Karpas-422 (cell line): ENCODE measurements around the gene USP3. TPM values are rescaled to one million over a fixed set of nuclear protein-coding genes. Genes with fewer than 3 reads are reported as not detected.
A peak's percentile ranks its signal among the peaks of the same experiment; 100 is the strongest.

Source experiments
- DNase-seq: peaks from one replicate; pipeline ENCODE4 v3.0.0-alpha.2; 2015
- H2AFZ ChIP-seq: fragments of 200-600 bp; sonication (generic); 2 replicates; pipeline ENCODE4 v1.6.1; 2014; ENCODE audit warnings: antibody characterized with exemption, low read length, mixed read lengths
- H3K27ac ChIP-seq: fragments of 200-600 bp; sonication (generic); 2 replicates; pipeline ENCODE4 v1.5.1; 2014; ENCODE audit warnings: mild to moderate bottlenecking, low read length, moderate library complexity
- H3K27me3 ChIP-seq: fragments of 200-600 bp; sonication (generic); 2 replicates; pipeline ENCODE4 v1.6.1; 2014; ENCODE audit warnings: low read length, mixed read lengths
- H3K36me3 ChIP-seq: fragments of 200-600 bp; sonication (generic); 2 replicates; pipeline ENCODE4 v1.6.1; 2014; ENCODE audit warnings: low read length, mixed read lengths; ENCODE audit not compliant: insufficient read depth
- H3K4me1 ChIP-seq: fragments of 200-600 bp; sonication (generic); 2 replicates; pipeline ENCODE4 v1.6.1; 2014; ENCODE audit warnings: mild to moderate bottlenecking, low read length, mixed read lengths
- H3K4me2 ChIP-seq: fragments of 200-600 bp; sonication (generic); 2 replicates; pipeline ENCODE4 v1.6.1; 2014; ENCODE audit warnings: low read length, low read depth, mild to moderate bottlenecking; ENCODE audit not compliant: poor library complexity, severe bottlenecking
- H3K4me3 ChIP-seq: fragments of 200-600 bp; sonication (generic); 2 replicates; pipeline ENCODE4 v1.5.1; 2014; ENCODE audit warnings: mild to moderate bottlenecking, antibody characterized with exemption, low read length, mixed read lengths
- H3K79me2 ChIP-seq: fragments of 200-600 bp; sonication (generic); 2 replicates; pipeline ENCODE4 v1.6.1; 2014; ENCODE audit warnings: mild to moderate bottlenecking, low read length, mixed read lengths
- H3K9ac ChIP-seq: fragments of 200-600 bp; sonication (generic); 2 replicates; pipeline ENCODE4 v1.6.0; 2014; ENCODE audit warnings: low read length
- H3K9me2 ChIP-seq: fragments of 200-600 bp; sonication (generic), shearing (Covaris generic); replicated peaks from 2 replicates; pipeline ENCODE4 v1.6.0; 2014; ENCODE audit warnings: mild to moderate bottlenecking, low read length, moderate library complexity; ENCODE audit not compliant: insufficient read depth
- H3K9me3 ChIP-seq: fragments of 300-700, 200-600 bp; sonication (generic); 2 replicates; pipeline ENCODE4 v1.6.1; 2014; ENCODE audit warnings: low read length, mixed read lengths
- H4K20me1 ChIP-seq: fragments of 200-600 bp; sonication (generic); 2 replicates; pipeline ENCODE4 v1.6.1; 2014; ENCODE audit warnings: mild to moderate bottlenecking, antibody characterized with exemption, low read length, low read depth; ENCODE audit not compliant: insufficient read depth
- total RNA-seq: library from RNA; depleted of rRNA; stranded (reverse); fragments of >200 nt; shearing (Covaris generic); gene quantifications from 2 replicates; pipeline ENCODE4 v1.2.3, GENCODE V29; 2014; ENCODE audit warnings: low replicate concordance

The USP3 gene
- total RNA-seq, 1 experiment from 2014 or later, result 15.4 TPM

GRCh38 chr15:63582179-63582578 is 77.8 kb downstream of the USP3 start:
- no peaks in the 10 kb centered on the region for H3K9me2 ChIP-seq
- peaks cover 25% of the 10 kb centered on the region; the same call in 1 of the 2 replicates for H3K36me3 ChIP-seq
- no peaks in the 10 kb centered on the region for H3K27me3 ChIP-seq
- H3K27ac ChIP-seq, result 0 out of 2 replicates have a peak overlapping the region, but pooled peaks have one; percentile 30
- no peak overlapping the region for H3K9ac ChIP-seq
- no peak overlapping the region for H2AFZ ChIP-seq
- DNase-seq, result no peak
- no peaks in the 10 kb centered on the region for H4K20me1 ChIP-seq
- no peak overlapping the region for H3K4me2 ChIP-seq
- H3K4me3 ChIP-seq, result no peak overlapping the region
- H3K79me2 ChIP-seq, result no peaks in the 10 kb centered on the region
- no peaks in the 10 kb centered on the region for H3K9me3 ChIP-seq
- peaks cover 13% of the 10 kb centered on the region for H3K4me1 ChIP-seq

GRCh38 chr15:63582718-63583426 is 78.5 kb downstream of the USP3 start:
- Histone ChIP-seq H3K27me3 (no peaks in the 10 kb centered on the region), H3K9ac (no peak overlapping the region), H3K4me3 (no peak overlapping the region), H3K27ac (0 out of 2 replicates have a peak overlapping the region, but pooled peaks have one; percentile 30), H3K4me2 (no peak overlapping the region), H4K20me1 (no peaks in the 10 kb centered on the region), H3K9me3 (no peaks in the 10 kb centered on the region), H3K9me2 (no peaks in the 10 kb centered on the region), H3K79me2 (no peaks in the 10 kb centered on the region), H2AFZ (no peak overlapping the region), H3K4me1 (peaks cover 13% of the 10 kb centered on the region), H3K36me3 (peaks cover 32% of the 10 kb centered on the region; the same call in 1 of the 2 replicates)
- no peak for DNase-seq

GRCh38 chr15:63586790-63587189 is 82.4 kb downstream of the USP3 start:
- H3K36me3 ChIP-seq, result peaks cover 48% of the 10 kb centered on the region; the same call in 1 of the 2 replicates
- DNase-seq, result no peak
- H3K4me3 ChIP-seq, result no peak overlapping the region
- H3K27me3 ChIP-seq, result no peaks in the 10 kb centered on the region
- H3K9ac ChIP-seq, result no peak overlapping the region
- no peaks in the 10 kb centered on the region for H3K9me3 ChIP-seq
- H2AFZ ChIP-seq, result no peak overlapping the region
- no peak overlapping the region for H3K27ac ChIP-seq
- H3K9me2 ChIP-seq, result no peaks in the 10 kb centered on the region
- H3K4me1 ChIP-seq, result peaks cover 2% of the 10 kb centered on the region; the same call in 1 of the 2 replicates
- no peaks in the 10 kb centered on the region for H4K20me1 ChIP-seq
- H3K4me2 ChIP-seq, result no peak overlapping the region
- H3K79me2 ChIP-seq, result no peaks in the 10 kb centered on the region

GRCh38 chr15:63587527-63587926 is 83.1 kb downstream of the USP3 start:
- H4K20me1 ChIP-seq, result no peaks in the 10 kb centered on the region
- no peak overlapping the region for H3K4me2 ChIP-seq
- H2AFZ ChIP-seq, result no peak overlapping the region
- no peaks in the 10 kb centered on the region for H3K9me2 ChIP-seq
- peaks cover 48% of the 10 kb centered on the region; the same call in 1 of the 2 replicates for H3K36me3 ChIP-seq
- no peak overlapping the region for H3K4me3 ChIP-seq
- no peaks in the 10 kb centered on the region for H3K79me2 ChIP-seq
- no peaks in the 10 kb centered on the region for H3K9me3 ChIP-seq
- H3K27ac ChIP-seq, result no peak overlapping the region
- DNase-seq, result no peak
- H3K9ac ChIP-seq, result no peak overlapping the region
- H3K27me3 ChIP-seq, result no peaks in the 10 kb centered on the region
- no peaks in the 10 kb centered on the region for H3K4me1 ChIP-seq

- H4K20me1 ChIP-seq, result no peaks in the 10 kb centered on the region
- peaks cover 52% of the 10 kb centered on the region; the same call in 1 of the 2 replicates for H3K36me3 ChIP-seq
Measured at GRCh38 chr15:63588826-63589225, 84.4 kb downstream of the USP3 start.

GRCh38 chr15:63593705-63594671 is 89.6 kb downstream of the USP3 start:
- Histone ChIP-seq H3K27ac (no peak overlapping the region), H3K4me1 (peaks cover 24% of the 10 kb centered on the region), H3K79me2 (0 out of 2 replicates have a peak, but pooled peaks cover 6% of the 10 kb centered on the region), H3K9ac (no peak overlapping the region), H3K9me2 (no peaks in the 10 kb centered on the region), H3K9me3 (no peaks in the 10 kb centered on the region), H4K20me1 (no peaks in the 10 kb centered on the region), H2AFZ (no peak overlapping the region), H3K27me3 (no peaks in the 10 kb centered on the region), H3K36me3 (peaks cover 23% of the 10 kb centered on the region; the same call in 1 of the 2 replicates), H3K4me3 (no peak overlapping the region), H3K4me2 (no peak overlapping the region)
- DNase-seq, result no peak

More at GRCh38 chr15:63588826-63589225, 84.4 kb downstream of the USP3 start:
- no peak for DNase-seq
- H3K9ac ChIP-seq, result no peak overlapping the region
- no peak overlapping the region for H3K4me2 ChIP-seq
- no peak overlapping the region for H3K27ac ChIP-seq
- no peak overlapping the region for H3K4me3 ChIP-seq
- no peaks in the 10 kb centered on the region for H3K9me3 ChIP-seq
- H3K79me2 ChIP-seq, result no peaks in the 10 kb centered on the region
- no peak overlapping the region for H2AFZ ChIP-seq
- H3K27me3 ChIP-seq, result no peaks in the 10 kb centered on the region
- H3K9me2 ChIP-seq, result no peaks in the 10 kb centered on the region
- no peaks in the 10 kb centered on the region for H3K4me1 ChIP-seq

GRCh38 chr15:63595065-63595464 is 90.7 kb downstream of the USP3 start:
- H3K79me2 ChIP-seq, result peaks cover 12% of the 10 kb centered on the region
- no peak overlapping the region for H3K27ac ChIP-seq
- peaks cover 23% of the 10 kb centered on the region; the same call in 1 of the 2 replicates for H3K36me3 ChIP-seq
- no peak overlapping the region for H3K4me3 ChIP-seq
- no peak for DNase-seq
- no peak overlapping the region for H3K9ac ChIP-seq
- H3K4me1 ChIP-seq, result peaks cover 35% of the 10 kb centered on the region
- H3K9me2 ChIP-seq, result no peaks in the 10 kb centered on the region
- H3K27me3 ChIP-seq, result no peaks in the 10 kb centered on the region
- no peaks in the 10 kb centered on the region for H4K20me1 ChIP-seq
- no peak overlapping the region for H2AFZ ChIP-seq
- no peaks in the 10 kb centered on the region for H3K9me3 ChIP-seq
- no peak overlapping the region for H3K4me2 ChIP-seq

- Histone ChIP-seq H3K4me2 (no peak overlapping the region), H3K9me2 (no peaks in the 10 kb centered on the region), H3K9ac (no peak overlapping the region), H3K9me3 (no peaks in the 10 kb centered on the region), H3K27ac (no peak overlapping the region), H4K20me1 (no peaks in the 10 kb centered on the region), H3K79me2 (peaks cover 17% of the 10 kb centered on the region), H2AFZ (no peak overlapping the region), H3K4me3 (no peak overlapping the region), H3K36me3 (peaks cover 21% of the 10 kb centered on the region; the same call in 1 of the 2 replicates), H3K4me1 (peaks cover 40% of the 10 kb centered on the region), H3K27me3 (no peaks in the 10 kb centered on the region)
- no peak for DNase-seq
Measured at GRCh38 chr15:63595688-63596087, 91.3 kb downstream of the USP3 start.
